Aorta (tissue), 5 donors: ENCODE results near the gene DHX32. TPM values are rescaled to one million over a fixed set of nuclear protein-coding genes. Genes with fewer than 3 reads are reported as not detected.
"Not testable (repeated sequence)": the region's sequence is repeated elsewhere in the genome, so short reads cannot be mapped to it uniquely, and the experiment has no call there.

Source experiments
- ATAC-seq: fragments of 200-7000 bp; cut with Tn5 transposase; one replicate; pipeline ENCODE4 v1.9.1; 2022; ENCODE audit warnings: moderate library complexity; ENCODE audit not compliant: low FRiP score
- DNase-seq, 2 donors: peaks; one replicate each; pipeline ENCODE4 v3.0.0-alpha.2; 2020
- H3K27ac ChIP-seq, 2 donors: one replicate each; pipeline ENCODE4 v1.5.1; 2013; ENCODE audit warnings: low read length in 2 of 2, mild to moderate bottlenecking in 2 of 2, moderate library complexity in 2 of 2, control low read depth in 1 of 2, inconsistent platforms in 1 of 2, low read depth in 1 of 2
- H3K27me3 ChIP-seq, 2 donors: one replicate each; pipeline ENCODE4 v1.6.1; 2013; ENCODE audit warnings: control low read depth in 1 of 2, low read length in 1 of 2, mild to moderate bottlenecking in 1 of 2, moderate library complexity in 1 of 2; ENCODE audit not compliant: insufficient read depth in 2 of 2, control insufficient read depth in 1 of 2
- H3K36me3 ChIP-seq, 2 donors: one replicate each; pipeline ENCODE4 v1.6.1; 2013; ENCODE audit warnings: control low read depth in 1 of 2, low read length in 1 of 2, mild to moderate bottlenecking in 1 of 2; ENCODE audit not compliant: insufficient read depth in 2 of 2, control insufficient read depth in 1 of 2
- H3K4me1 ChIP-seq, 2 donors: one replicate each; pipeline ENCODE4 v1.6.1; 2013; ENCODE audit warnings: low read length in 2 of 2, control low read depth in 1 of 2, mild to moderate bottlenecking in 1 of 2, moderate library complexity in 1 of 2; ENCODE audit not compliant: insufficient read depth in 2 of 2, control insufficient read depth in 1 of 2
- H3K4me3 ChIP-seq, 2 donors: one replicate each; pipeline ENCODE4 v1.5.1; 2013; ENCODE audit warnings: low read length in 2 of 2, control low read depth in 1 of 2, mild to moderate bottlenecking in 1 of 2
- H3K9me3 ChIP-seq: one replicate; pipeline ENCODE4 v1.6.1; 2013; ENCODE audit warnings: mild to moderate bottlenecking, low read length; ENCODE audit not compliant: control insufficient read depth
- WGBS, 2 donors: extraction: QIAGEN DNeasy Blood & Tissue Kit; methylation state at CpG; one replicate each; pipeline ENCODE4 v1.1.7; 2013; 5-methylcytosine and 5-hydroxymethylcytosine counted together
- intact Hi-C, 2 donors: fragments of 100-400 bp; cut with DNase I; formaldehyde crosslinking; loops; one replicate each; pipeline versions ENCODE4 v1.14.2 to v1.15.0; 2022
- polyA plus RNA-seq, 2 donors: library from polyadenylated mRNA; stranded (reverse); fragments of 200-250 nt; gene quantifications; one replicate each; pipeline ENCODE4 v1.2.3, GENCODE V29; 2013
- total RNA-seq, 2 donors: library from RNA; stranded (reverse); fragmentation: NEBNext Ultra II Directional; extraction: Animal tissue kit (Norgen Biotek cat#: 25700); gene quantifications; one replicate each; pipeline ENCODE4 v1.2.1, GENCODE V29; 2021
- donor health status: healthy with polysubstance abuse.
- donor health status: Bipolar disorder and iron deficiency.
- donor health status: DM: no; HTN: no; CAD: no.
- donor health status: DM: no; HTN: no; CAD: no.
- donor health status: DM: yes; HTN: yes; CAD: no.

Gene DHX32
- total and polyA plus RNA-seq, 4 donors: 9.5 to 22.6 (median 16.0) TPM

DNA sequence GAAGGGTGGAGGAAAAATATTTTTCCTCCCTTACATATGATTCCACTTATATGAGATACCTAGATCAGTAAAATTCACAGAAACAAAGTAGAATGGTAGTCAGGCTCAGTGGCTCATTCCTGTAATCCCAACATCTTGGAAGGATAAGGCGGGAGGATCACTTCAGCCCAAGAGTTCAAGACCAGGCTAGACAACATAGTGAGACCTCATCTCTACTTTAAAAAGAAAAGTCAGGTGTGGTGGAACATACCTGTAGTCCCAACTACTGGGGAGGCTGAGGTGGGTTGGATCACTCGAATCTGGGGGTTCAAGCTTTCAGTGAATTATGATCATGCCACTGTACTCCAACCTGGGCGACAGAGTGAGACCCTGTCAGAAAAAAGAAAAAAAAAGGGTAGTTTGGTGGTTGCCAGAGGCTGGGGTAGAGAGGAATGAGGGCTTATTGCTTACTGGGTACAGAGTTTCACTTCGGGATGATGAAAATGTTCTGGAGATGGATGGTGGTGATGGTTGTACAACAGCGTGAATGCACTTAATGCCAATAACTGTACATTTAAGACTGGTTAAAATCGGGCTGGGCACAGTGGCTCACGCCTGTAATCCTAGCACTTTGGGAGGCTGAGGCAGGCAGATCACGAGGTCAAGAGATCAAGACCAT is 36.7 kb upstream of the DHX32 start:
- H3K36me3 ChIP-seq, intact Hi-C loops, H3K27me3 ChIP-seq, H3K4me3 ChIP-seq, H3K4me1 ChIP-seq, H3K9me3 ChIP-seq, DNase-seq, H3K27ac ChIP-seq: not testable (repeated sequence)
- ATAC-seq: peak; percentile 63
- WGBS, 2 donors: 86 to 92% methylated on average over 8 of the region's 8 CpGs

DNA sequence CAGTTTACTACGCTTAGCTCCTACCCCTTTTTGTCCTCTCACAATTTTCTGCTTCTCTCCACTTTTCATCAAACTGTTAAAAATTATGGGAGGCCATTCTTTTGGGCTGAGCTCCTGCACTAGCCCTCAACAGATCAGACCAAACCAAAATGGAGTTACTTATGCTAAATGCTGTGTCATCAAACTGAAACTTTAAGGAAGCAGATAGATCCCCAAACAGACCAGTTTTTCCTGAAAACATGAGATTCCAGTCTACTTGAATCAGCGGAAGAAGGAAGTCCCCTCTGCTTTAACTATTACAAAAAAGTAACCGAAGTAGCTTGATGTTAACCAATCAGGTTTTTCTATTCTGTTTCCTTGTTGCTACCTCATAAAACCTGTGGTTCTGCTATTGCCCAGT is 35.9 kb upstream of the DHX32 start:
- Histone ChIP-seq H3K4me3 (no peak overlapping the region), H3K27ac (no peak overlapping the region), H3K27me3 (peaks cover 0 to 2% of the 10 kb centered on the region in 2 donors), H3K9me3 (peaks cover 1% of the 10 kb centered on the region), H3K4me1 (no peaks in the 10 kb centered on the region), H3K36me3 (no peaks in the 10 kb centered on the region)
- DNase-seq (no peak), ATAC-seq (no peak)
- 65 to 76% methylated on average over 3 of the region's 3 CpGs for WGBS, 2 donors
- intact Hi-C loops: no loop called here

DNA sequence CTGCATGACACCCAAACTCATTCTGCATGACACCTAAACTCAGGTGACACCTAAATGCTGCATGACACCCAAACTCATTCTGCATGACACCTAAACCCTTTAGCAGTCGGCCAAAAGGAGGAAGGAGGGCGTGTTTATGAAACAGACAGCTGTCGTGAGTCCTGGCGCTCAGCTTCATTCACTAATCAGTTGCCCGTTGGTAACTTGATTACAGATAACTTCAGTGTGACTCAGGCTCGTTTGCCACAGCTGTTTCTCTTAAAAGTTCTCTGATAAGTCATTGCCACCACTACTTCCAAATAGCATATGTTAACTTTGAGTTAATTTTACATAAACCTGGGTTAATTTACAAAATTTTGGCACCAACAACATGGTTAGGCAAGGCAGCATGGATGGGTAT is 32.2 kb upstream of the DHX32 start:
- H3K27ac ChIP-seq, H3K4me3 ChIP-seq, H3K9me3 ChIP-seq, H3K27me3 ChIP-seq, ATAC-seq, H3K36me3 ChIP-seq, DNase-seq, intact Hi-C loops, H3K4me1 ChIP-seq: not testable (repeated sequence)
- 44 to 53% methylated on average over 6 of the region's 6 CpGs for WGBS, 2 donors

DNA sequence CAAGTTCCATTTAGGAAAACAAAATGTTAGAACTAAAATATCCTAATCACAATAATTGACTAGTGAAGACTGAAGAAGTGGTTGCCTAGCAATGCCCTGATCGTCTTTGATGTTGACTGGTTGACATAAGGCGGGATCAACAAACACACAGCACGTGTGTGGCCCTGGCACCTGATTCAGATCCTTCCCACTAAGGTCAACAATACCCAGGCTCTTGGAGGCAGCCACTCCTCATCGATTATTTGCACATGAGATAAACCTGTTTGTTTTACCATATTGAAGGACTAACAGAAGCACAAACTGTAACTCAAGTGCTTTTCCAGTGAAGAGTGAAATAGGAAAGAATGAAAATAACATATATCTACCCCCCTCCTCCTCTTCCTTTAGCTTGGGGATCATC is 30.9 kb upstream of the DHX32 start:
- no peak for ATAC-seq
- DNase-seq: no peak
- whole genome bisulfite sequencing, 2 donors: 58 to 59% methylated on average over 4 of the region's 4 CpGs

DNA sequence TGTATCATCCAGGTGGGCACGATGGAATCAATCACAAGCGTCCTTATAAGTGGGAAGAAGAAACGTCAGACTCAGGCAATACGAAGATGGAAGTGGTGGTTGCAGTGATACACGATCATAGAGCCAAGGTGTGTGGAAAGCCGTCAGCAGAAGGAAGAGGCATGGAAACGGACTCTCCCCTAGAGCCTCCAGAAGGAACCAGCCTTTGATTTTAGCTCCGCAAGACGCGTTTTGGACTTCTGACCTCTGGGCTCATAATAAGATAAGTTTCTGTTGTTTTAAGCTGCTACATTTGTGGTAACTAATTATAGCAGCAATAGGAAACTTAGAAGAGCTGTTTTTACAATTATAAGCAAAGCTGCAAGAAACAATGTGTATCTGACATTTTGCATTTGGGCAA is 30.1 kb upstream of the DHX32 start:
- no peak overlapping the region for H3K27ac ChIP-seq
- DNase-seq (no peak), ATAC-seq (peak; percentile 23)
- WGBS, 2 donors: 74 to 84% methylated on average over 10 of the region's 10 CpGs
- no peak overlapping the region for H3K4me3 ChIP-seq
- peaks cover 0 to 2% of the 10 kb centered on the region in 2 donors for H3K27me3 ChIP-seq
- H3K4me1 ChIP-seq: no peaks in the 10 kb centered on the region
- intact Hi-C loops: no loop called here
- peaks cover 4% of the 10 kb centered on the region for H3K9me3 ChIP-seq
- H3K36me3 ChIP-seq: no peaks in the 10 kb centered on the region

More for the DNA sequence above, 30.9 kb upstream of the DHX32 start:
- Histone ChIP-seq H3K36me3 (no peaks in the 10 kb centered on the region), H3K27me3 (peaks cover 0 to 2% of the 10 kb centered on the region in 2 donors), H3K4me1 (no peaks in the 10 kb centered on the region), H3K27ac (no peak overlapping the region), H3K4me3 (no peak overlapping the region), H3K9me3 (peaks cover 4% of the 10 kb centered on the region)
- intact Hi-C loops: no loop called here

DNA sequence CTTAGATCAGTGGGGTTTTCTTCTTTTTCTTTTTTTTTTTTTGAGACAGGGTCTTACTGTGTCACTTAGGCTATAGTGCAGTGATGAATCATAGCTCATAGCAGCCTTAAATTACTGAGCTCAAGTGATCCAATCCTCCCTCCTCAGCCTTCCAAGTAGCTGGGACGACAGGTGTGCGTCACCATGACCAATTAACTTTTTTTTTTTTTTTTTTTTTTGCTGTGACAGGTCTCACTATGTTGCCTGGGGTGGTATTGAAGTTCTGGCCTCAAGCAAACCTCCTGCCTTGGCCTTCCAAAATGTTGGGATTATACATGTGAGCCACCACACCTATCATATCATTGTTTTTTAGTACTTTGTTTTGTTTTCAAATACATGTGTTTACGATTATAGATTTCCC is 28.4 kb upstream of the DHX32 start:
- H3K27ac ChIP-seq, H3K4me3 ChIP-seq, H3K36me3 ChIP-seq, H3K4me1 ChIP-seq, H3K27me3 ChIP-seq, DNase-seq, intact Hi-C loops, H3K9me3 ChIP-seq, ATAC-seq: not testable (repeated sequence)
- 60 to 79% methylated on average over 3 of the region's 3 CpGs for WGBS, 2 donors

DNA sequence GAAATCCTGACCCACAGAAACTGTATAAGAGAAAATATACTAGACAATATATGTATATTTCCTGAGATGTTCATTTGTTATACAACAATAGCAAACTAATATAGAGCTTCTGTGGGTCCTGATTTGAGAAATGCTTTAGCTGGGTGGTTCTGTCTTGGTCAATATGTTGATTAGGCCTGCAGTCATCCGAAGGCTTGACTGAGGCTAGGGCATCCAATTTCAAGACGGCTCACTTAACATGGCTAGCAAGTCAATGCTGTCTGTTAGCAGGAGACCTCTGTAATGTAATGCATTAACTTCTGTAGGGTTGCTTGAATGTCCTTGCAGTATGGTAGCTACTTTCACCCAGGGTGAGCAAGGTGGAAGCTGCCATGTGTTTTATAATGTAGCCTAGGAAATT is 27.7 kb upstream of the DHX32 start:
- intact Hi-C loops, H3K27me3 ChIP-seq, H3K36me3 ChIP-seq, H3K27ac ChIP-seq, H3K4me3 ChIP-seq, H3K9me3 ChIP-seq, H3K4me1 ChIP-seq, DNase-seq: not testable (repeated sequence)
- peak; percentile 62 for ATAC-seq
- WGBS, 2 donors: 52 to 55% methylated on average over 2 of the region's 2 CpGs

DNA sequence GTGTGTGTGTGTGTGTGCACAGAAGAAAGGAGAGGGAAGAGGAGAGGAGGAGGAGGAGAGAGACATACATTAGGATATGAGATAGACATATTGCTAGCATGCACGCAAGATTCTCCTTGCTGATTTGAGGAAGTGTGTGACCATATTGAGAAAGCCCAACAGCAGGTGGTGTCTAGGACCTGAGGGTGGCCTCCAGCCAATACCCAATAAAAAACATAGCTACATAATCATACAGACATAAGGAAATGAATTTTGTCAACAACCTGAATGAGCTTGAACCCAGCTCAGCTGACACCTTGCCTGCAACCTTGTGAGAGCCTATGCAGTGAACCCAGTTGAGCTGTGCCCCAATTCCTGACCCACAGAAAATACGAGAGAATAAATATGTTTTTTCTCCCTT is 26.5 kb upstream of the DHX32 start:
- H3K4me1 ChIP-seq, intact Hi-C loops, H3K9me3 ChIP-seq, ATAC-seq, H3K4me3 ChIP-seq, H3K27me3 ChIP-seq, H3K36me3 ChIP-seq, DNase-seq, H3K27ac ChIP-seq: not testable (repeated sequence)
- 76 to 79% methylated on average over 2 of the region's 2 CpGs for WGBS, 2 donors

DNA sequence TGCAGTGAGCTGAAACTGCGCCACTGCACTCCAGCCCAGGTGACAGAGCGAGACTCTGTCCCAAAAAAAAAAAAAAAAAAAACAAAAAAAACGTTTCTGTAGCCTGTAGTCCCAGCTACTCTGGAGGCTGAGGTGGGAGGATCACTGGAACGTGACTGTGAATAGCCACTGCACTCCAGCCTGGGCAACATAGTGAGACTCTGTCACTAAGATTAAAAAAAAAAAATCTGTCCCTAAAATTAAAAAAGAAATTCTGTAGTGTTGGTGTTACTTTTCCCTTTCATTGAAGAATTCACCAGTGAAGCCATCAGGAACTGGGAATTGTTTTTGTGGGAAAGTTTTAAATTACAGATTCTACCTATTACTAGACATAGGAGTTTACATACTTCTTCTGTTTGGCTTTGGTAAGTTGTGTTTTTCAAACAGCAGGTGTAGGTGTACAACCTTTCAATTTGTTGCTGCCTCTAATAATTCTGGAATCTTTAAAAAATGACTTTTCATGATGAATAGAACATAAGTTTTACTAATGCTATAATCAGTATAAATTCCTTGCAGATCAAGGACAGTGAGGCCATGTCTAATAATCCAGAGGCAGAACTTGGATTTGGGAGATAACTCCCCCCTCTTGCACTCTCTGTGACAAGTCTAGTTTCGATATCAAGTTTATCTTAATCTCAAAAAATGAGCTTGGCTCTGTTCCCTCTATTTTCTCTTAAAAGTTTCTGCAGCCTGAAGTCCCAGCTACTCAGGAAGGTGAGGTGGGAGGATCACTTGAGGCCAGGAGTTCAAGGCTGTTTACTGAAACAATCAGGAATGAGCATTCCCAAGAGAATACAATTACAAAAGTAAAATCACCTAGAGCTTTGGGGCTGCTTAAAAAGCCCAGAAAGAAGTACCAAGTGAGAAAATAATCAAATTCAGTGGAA is 24.2 kb upstream of the DHX32 start:
- H3K9me3 ChIP-seq, H3K27me3 ChIP-seq, H3K27ac ChIP-seq, DNase-seq, H3K4me3 ChIP-seq, H3K4me1 ChIP-seq, H3K36me3 ChIP-seq, intact Hi-C loops: not testable (repeated sequence)
- ATAC-seq: peak; percentile 81
- WGBS, 2 donors: 74 to 77% methylated on average over 5 of the region's 5 CpGs
